ENCODE results near the gene TMEM150B.

The TMEM150B gene

GRCh38 chr19:55365245-55365644, 40.1 kb upstream of the TMEM150B start:
- no peak overlapping the region for H3K9ac ChIP-seq (ENCODE audit: low read length)
- H3K36me3 ChIP-seq (ENCODE audit: control insufficient read depth, low read depth, low read length): no peaks in the 10 kb centered on the region
- no peaks in the 10 kb centered on the region for H3K9me3 ChIP-seq (ENCODE audit: control insufficient read depth, low read depth, low read length)
- peaks cover 4% of the 10 kb centered on the region for H3K4me1 ChIP-seq (ENCODE audit: control insufficient read depth, low read depth, low read length)
- peaks cover 24% of the 10 kb centered on the region for H3K27me3 ChIP-seq (ENCODE audit: control insufficient read depth, insufficient read depth, low read length)
- H3K27ac ChIP-seq (ENCODE audit: low read length): no peak overlapping the region
- H3K4me3 ChIP-seq (ENCODE audit: low read length): no peak overlapping the region

GRCh38 chr19:55362990-55363716, 38.0 kb upstream of the TMEM150B start, which contains the start of gene GARIN5B:
TSS of gene GARIN5B (minus strand) at chr19:55363260. CDS start at chr19:55363066, 194 bp downstream.
- Histone ChIP-seq H3K27me3 (ENCODE audit: control insufficient read depth, insufficient read depth, low read length) (peaks cover 10% of the 10 kb centered on the region), H3K9ac (ENCODE audit: low read length) (no peak within 1 kb of the TSS)

GRCh38 chr19:55362174-55362989, 37.2 kb upstream of the TMEM150B start:
- Histone ChIP-seq H3K9me3 (ENCODE audit: control insufficient read depth, low read depth, low read length) (no peaks in the 10 kb centered on the region), H3K27ac (ENCODE audit: low read length) (no peak overlapping the region), H3K4me1 (ENCODE audit: control insufficient read depth, low read depth, low read length) (peaks cover 4% of the 10 kb centered on the region), H3K4me3 (ENCODE audit: low read length) (no peak overlapping the region), H3K9ac (ENCODE audit: low read length) (no peak overlapping the region), H3K27me3 (ENCODE audit: control insufficient read depth, insufficient read depth, low read length) (peaks cover 5% of the 10 kb centered on the region), H3K36me3 (ENCODE audit: control insufficient read depth, low read depth, low read length) (no peaks in the 10 kb centered on the region)

More at GRCh38 chr19:55362990-55363716, 38.0 kb upstream of the TMEM150B start, which contains the start of gene GARIN5B:
- Histone ChIP-seq H3K36me3 (ENCODE audit: control insufficient read depth, low read depth, low read length) (no peaks in the 10 kb centered on the region), H3K27ac (ENCODE audit: low read length) (no peak within 1 kb of the TSS), H3K9me3 (ENCODE audit: control insufficient read depth, low read depth, low read length) (no peaks in the 10 kb centered on the region), H3K4me1 (ENCODE audit: control insufficient read depth, low read depth, low read length) (peaks cover 4% of the 10 kb centered on the region), H3K4me3 (ENCODE audit: low read length) (no peak within 1 kb of the TSS)

GRCh38 chr19:55360902-55361301, 35.8 kb upstream of the TMEM150B start:
- Histone ChIP-seq H3K27ac (ENCODE audit: low read length) (no peak overlapping the region), H3K4me3 (ENCODE audit: low read length) (no peak overlapping the region), H3K4me1 (ENCODE audit: control insufficient read depth, low read depth, low read length) (peaks cover 4% of the 10 kb centered on the region), H3K9ac (ENCODE audit: low read length) (no peak overlapping the region), H3K27me3 (ENCODE audit: control insufficient read depth, insufficient read depth, low read length) (peaks cover 20% of the 10 kb centered on the region), H3K9me3 (ENCODE audit: control insufficient read depth, low read depth, low read length) (no peaks in the 10 kb centered on the region), H3K36me3 (ENCODE audit: control insufficient read depth, low read depth, low read length) (no peaks in the 10 kb centered on the region)

GRCh38 chr19:55358943-55359908, 34.1 kb upstream of the TMEM150B start:
- Histone ChIP-seq H3K4me3 (ENCODE audit: low read length) (no peak overlapping the region), H3K9ac (ENCODE audit: low read length) (no peak overlapping the region), H3K9me3 (ENCODE audit: control insufficient read depth, low read depth, low read length) (no peaks in the 10 kb centered on the region), H3K27ac (ENCODE audit: low read length) (no peak overlapping the region), H3K27me3 (ENCODE audit: control insufficient read depth, insufficient read depth, low read length) (peaks cover 35% of the 10 kb centered on the region), H3K36me3 (ENCODE audit: control insufficient read depth, low read depth, low read length) (no peaks in the 10 kb centered on the region), H3K4me1 (ENCODE audit: control insufficient read depth, low read depth, low read length) (peaks cover 4% of the 10 kb centered on the region)

GRCh38 chr19:55358493-55358892, 33.4 kb upstream of the TMEM150B start:
- Histone ChIP-seq H3K9ac (ENCODE audit: low read length) (no peak overlapping the region), H3K4me1 (ENCODE audit: control insufficient read depth, low read depth, low read length) (peaks cover 6% of the 10 kb centered on the region), H3K4me3 (ENCODE audit: low read length) (no peak overlapping the region), H3K27me3 (ENCODE audit: control insufficient read depth, insufficient read depth, low read length) (peaks cover 36% of the 10 kb centered on the region), H3K9me3 (ENCODE audit: control insufficient read depth, low read depth, low read length) (no peaks in the 10 kb centered on the region), H3K36me3 (ENCODE audit: control insufficient read depth, low read depth, low read length) (no peaks in the 10 kb centered on the region), H3K27ac (ENCODE audit: low read length) (no peak overlapping the region)

- H3K4me1 ChIP-seq (ENCODE audit: control insufficient read depth, low read depth, low read length): peaks cover 10% of the 10 kb centered on the region
- H3K9ac ChIP-seq (ENCODE audit: low read length): no peak overlapping the region
- no peak overlapping the region for H3K27ac ChIP-seq (ENCODE audit: low read length)
- H3K9me3 ChIP-seq (ENCODE audit: control insufficient read depth, low read depth, low read length): no peaks in the 10 kb centered on the region
- H3K36me3 ChIP-seq (ENCODE audit: control insufficient read depth, low read depth, low read length): no peaks in the 10 kb centered on the region
- H3K4me3 ChIP-seq (ENCODE audit: low read length): no peak overlapping the region
- peaks cover 63% of the 10 kb centered on the region for H3K27me3 ChIP-seq (ENCODE audit: control insufficient read depth, insufficient read depth, low read length)
Measured at GRCh38 chr19:55355213-55355821, 30.2 kb upstream of the TMEM150B start.

- Histone ChIP-seq H3K4me1 (ENCODE audit: control insufficient read depth, low read depth, low read length) (peaks cover 10% of the 10 kb centered on the region), H3K36me3 (ENCODE audit: control insufficient read depth, low read depth, low read length) (no peaks in the 10 kb centered on the region), H3K27me3 (ENCODE audit: control insufficient read depth, insufficient read depth, low read length) (peaks cover 63% of the 10 kb centered on the region), H3K9me3 (ENCODE audit: control insufficient read depth, low read depth, low read length) (no peaks in the 10 kb centered on the region), H3K27ac (ENCODE audit: low read length) (no peak within 1 kb of the TSS), H3K4me3 (ENCODE audit: low read length) (peak within 1 kb of the TSS; percentile 68), H3K9ac (ENCODE audit: low read length) (no peak within 1 kb of the TSS)
Measured at GRCh38 chr19:55354698-55355212, 29.6 kb upstream of the TMEM150B start, which contains the start of gene COX6B2. TSS of gene COX6B2 (minus strand) at chr19:55354719. CDS start at chr19:55354521, 198 bp downstream.

- Histone ChIP-seq H3K36me3 (ENCODE audit: control insufficient read depth, low read depth, low read length) (no peaks in the 10 kb centered on the region), H3K27ac (ENCODE audit: low read length) (no peak overlapping the region), H3K9ac (ENCODE audit: low read length) (no peak overlapping the region), H3K9me3 (ENCODE audit: control insufficient read depth, low read depth, low read length) (no peaks in the 10 kb centered on the region), H3K4me1 (ENCODE audit: control insufficient read depth, low read depth, low read length) (peaks cover 12% of the 10 kb centered on the region), H3K27me3 (ENCODE audit: control insufficient read depth, insufficient read depth, low read length) (peaks cover 63% of the 10 kb centered on the region), H3K4me3 (ENCODE audit: low read length) (peak overlapping the region; percentile 68)
Measured at GRCh38 chr19:55353803-55354697, 28.9 kb upstream of the TMEM150B start.

- Histone ChIP-seq H3K9ac (ENCODE audit: low read length) (no peak overlapping the region), H3K4me3 (ENCODE audit: low read length) (peak overlapping the region; percentile 68), H3K27me3 (ENCODE audit: control insufficient read depth, insufficient read depth, low read length) (peaks cover 63% of the 10 kb centered on the region), H3K36me3 (ENCODE audit: control insufficient read depth, low read depth, low read length) (no peaks in the 10 kb centered on the region), H3K9me3 (ENCODE audit: control insufficient read depth, low read depth, low read length) (no peaks in the 10 kb centered on the region), H3K4me1 (ENCODE audit: control insufficient read depth, low read depth, low read length) (peaks cover 19% of the 10 kb centered on the region), H3K27ac (ENCODE audit: low read length) (no peak overlapping the region)
Measured at GRCh38 chr19:55353356-55353802, 28.2 kb upstream of the TMEM150B start.
